GM12891 (cell line): ENCODE results near the gene NOX1.

Experiments used
- POLR2A ChIP-seq: IDR thresholded peaks from 2 replicates; pipeline ENCODE4 v1.6.1; 2011; ENCODE audit warnings: low read depth, low read length, control low read depth
- POLR2AphosphoS5 ChIP-seq: IDR thresholded peaks from 2 replicates; pipeline ENCODE4 v1.6.1; 2011; ENCODE audit warnings: low read depth, low read length, control low read depth
- SPI1 ChIP-seq: IDR thresholded peaks from 2 replicates; pipeline ENCODE4 v1.6.1; 2011; ENCODE audit warnings: low read depth, low read length, control low read depth
- TAF1 ChIP-seq: IDR thresholded peaks from 2 replicates; pipeline ENCODE4 v1.6.1; 2011; ENCODE audit warnings: low read depth, low read length, control low read depth

GRCh38 chrX:100913111-100913510 lies 39.0 kb upstream of the NOX1 start:
- no peak for TF ChIP-seq POLR2A
- TF ChIP-seq POLR2AphosphoS5, result no peak
- TF ChIP-seq TAF1, result no peak
- no peak for TF ChIP-seq SPI1
